Endothelial cell of umbilical vein (primary cell): Measurements from ENCODE around the gene IL31RA. TPM values are rescaled to one million over a fixed set of nuclear protein-coding genes. Genes with fewer than 3 reads are reported as not detected.

Experiments
- BruUV-seq: library from RNA; stranded (reverse); fragments of 400-500 nt; replicated peaks from 2 replicates; lab custom pipeline; 2021; lab: Mats Ljungman, UMichigan
- CTCF ChIA-PET: fragments of 300-600, 350-600 bp; sonication (Branson Sonifier 250); formaldehyde crosslinking; loops from one replicate; lab custom pipeline; 2021; ENCODE audit warnings: antibody characterized with exemption, inconsistent platforms; lab: Charles Lee
- POLR2A ChIA-PET: fragments of 300-600, 350-600 bp; sonication (Branson Sonifier 250); formaldehyde crosslinking; loops from one replicate; lab custom pipeline; 2021; ENCODE audit warnings: antibody characterized with exemption, inconsistent platforms; lab: Charles Lee
- DNase-seq: peaks from one replicate; pipeline ENCODE4 v3.0.0-alpha.2; 2011; ENCODE audit warnings: low read depth, low spot score
- FAIRE-seq: peaks from 2 replicates; lab custom pipeline; 2011; peaks lifted over from hg19 to GRCh38; lab: Jason Lieb, UNC
- H2AFZ ChIP-seq: 2 replicates; pipeline ENCODE4 v1.6.0; 2012; ENCODE audit warnings: low read depth, low read length, control low read depth, inconsistent platforms
- H3K27ac ChIP-seq: 2 replicates; pipeline ENCODE4 v1.5.1; 2011; ENCODE audit warnings: low read depth, mild to moderate bottlenecking, control low read depth, low read length, moderate library complexity; ENCODE audit not compliant: insufficient read depth
- H3K27me3 ChIP-seq, 2 experiments: 2 replicates each; pipeline versions ENCODE4 v1.6.0 to v1.6.1; 2011; ENCODE audit warnings: low read length in 2 of 2, mixed read lengths in 1 of 2; ENCODE audit not compliant: control insufficient read depth in 2 of 2, insufficient read depth in 2 of 2
- H3K36me3 ChIP-seq, 2 experiments: 2 replicates in 1 of 2; 3 replicates in 1 of 2; pipeline ENCODE4 v1.5.1; 2011; ENCODE audit warnings: low read length in 2 of 2, mild to moderate bottlenecking in 1 of 2, moderate library complexity in 1 of 2; ENCODE audit not compliant: control insufficient read depth in 2 of 2, insufficient read depth in 2 of 2; ENCODE audit errors: extremely low read depth in 1 of 2
- H3K4me1 ChIP-seq: 3 replicates; pipeline ENCODE4 v1.5.1; 2011; ENCODE audit warnings: mild to moderate bottlenecking, low read length; ENCODE audit not compliant: control insufficient read depth, insufficient read depth; ENCODE audit errors: extremely low read depth
- H3K4me2 ChIP-seq: 2 replicates; pipeline ENCODE4 v1.6.1; 2011; ENCODE audit warnings: low read length, control low read depth, mixed read lengths; ENCODE audit not compliant: insufficient read depth
- H3K4me3 ChIP-seq, 3 experiments: fragments of 200-600 bp in 1 of 3; sonication (generic), shearing (Covaris generic) in 1 of 3; replicated peaks in 1 of 3; 2 replicates each; pipeline ENCODE4 v1.5.1; 2011 to 2016; ENCODE audit warnings: control low read depth in 3 of 3, low read length in 3 of 3, mild to moderate bottlenecking in 2 of 3, inconsistent platforms in 1 of 3, low read depth in 1 of 3, moderate library complexity in 1 of 3; ENCODE audit not compliant: insufficient read depth in 1 of 3
- H3K79me2 ChIP-seq: 2 replicates; pipeline ENCODE4 v1.6.0; 2012; ENCODE audit warnings: low read length, inconsistent platforms; ENCODE audit not compliant: control insufficient read depth, insufficient read depth
- H3K9ac ChIP-seq: replicated peaks from 2 replicates; pipeline ENCODE3; 2011; ENCODE audit warnings: low read length, control low read depth; ENCODE audit not compliant: insufficient read depth; ENCODE audit errors: extremely low read depth
- H3K9me1 ChIP-seq: replicated peaks from 3 replicates; pipeline ENCODE4 v1.6.0; 2011; ENCODE audit warnings: mild to moderate bottlenecking, low read length; ENCODE audit not compliant: control insufficient read depth, insufficient read depth; ENCODE audit errors: extremely low read depth
- H3K9me3 ChIP-seq: replicated peaks from 2 replicates; pipeline ENCODE4 v1.5.1; 2012; ENCODE audit warnings: low read length, inconsistent platforms; ENCODE audit not compliant: control insufficient read depth, insufficient read depth
- H4K20me1 ChIP-seq: replicated peaks from 2 replicates; pipeline ENCODE3; 2011; ENCODE audit warnings: mild to moderate bottlenecking, low read length; ENCODE audit not compliant: control insufficient read depth, insufficient read depth; ENCODE audit errors: extremely low read depth
- CTCF ChIP-seq, 2 donors: IDR thresholded peaks; 1 replicate in 1 of 2; 2 replicates in 1 of 2; pipeline ENCODE4 v1.5.1; 2011; ENCODE audit warnings: low read length in 2 of 2, mild to moderate bottlenecking in 2 of 2, moderate library complexity in 2 of 2, control low read depth in 1 of 2, inconsistent platforms in 1 of 2, low read depth in 1 of 2; ENCODE audit not compliant: insufficient read depth in 1 of 2; ENCODE audit errors: extremely low read depth in 1 of 2
- EZH2 ChIP-seq: IDR thresholded peaks from 2 replicates; pipeline ENCODE4 v1.6.1; 2012; ENCODE audit warnings: borderline replicate concordance, low read depth, mild to moderate bottlenecking, moderate library complexity, low read length, inconsistent platforms; ENCODE audit not compliant: severe bottlenecking
- FOS ChIP-seq: IDR thresholded peaks from 2 replicates; pipeline ENCODE4 v1.6.1; 2011; ENCODE audit warnings: mild to moderate bottlenecking, low read length, moderate library complexity, borderline replicate concordance; ENCODE audit not compliant: insufficient read depth
- GATA2 ChIP-seq: IDR thresholded peaks from 2 replicates; pipeline ENCODE4 v1.7.0; 2011; ENCODE audit warnings: low read depth, mild to moderate bottlenecking, moderate library complexity, mixed read lengths, low read length; ENCODE audit not compliant: insufficient read length, insufficient read depth
- JUN ChIP-seq: IDR thresholded peaks from 2 replicates; pipeline ENCODE4 v1.6.1; 2011; ENCODE audit warnings: borderline replicate concordance, low read depth; ENCODE audit not compliant: insufficient read length, insufficient read depth
- MAX ChIP-seq: IDR thresholded peaks from 2 replicates; pipeline ENCODE4 v1.6.1; 2011; ENCODE audit not compliant: insufficient read depth, insufficient read length
- MYC ChIP-seq: IDR thresholded peaks from one replicate; pipeline ENCODE4 v1.6.1; 2011; ENCODE audit warnings: mild to moderate bottlenecking, low read depth, low read length
- POLR2A ChIP-seq: IDR thresholded peaks from 2 replicates; pipeline ENCODE4 v1.6.1; 2012; ENCODE audit warnings: low read depth, mild to moderate bottlenecking, control low read depth, low read length
- POLR2AphosphoS5 ChIP-seq: IDR thresholded peaks from 2 replicates; pipeline ENCODE4 v1.6.1; 2012; ENCODE audit warnings: low read depth, mild to moderate bottlenecking, control low read depth, low read length, moderate library complexity; ENCODE audit not compliant: insufficient read depth
- dilution Hi-C: fragments of 300-500 bp; cut with MboI; formaldehyde crosslinking; loops from one replicate; pipeline ENCODE4 v1.15.0; 2019; ENCODE audit warnings: low sequenced_read_pairs; ENCODE audit not compliant: extremely low pct_ligation_motif_present
- intact Hi-C: fragments of 100-400 bp; cut with micrococcal nuclease; formaldehyde crosslinking; loops from one replicate; pipeline ENCODE4 v1.10.0; 2022
- polyA plus RNA-seq, 4 experiments: library from polyadenylated mRNA; depleted of rRNA in 3 of 4; stranded (reverse) in 3 of 4; unstranded in 1 of 4; fragments of >200 nt; gene quantifications; 2 replicates each; pipeline versions ENCODE4 v1.2.1 to v1.2.3, GENCODE V29; 2011 to 2012; ENCODE audit warnings: missing spikeins in 1 of 4
- total RNA-seq: library from RNA; stranded (reverse); gene quantifications from 2 replicates; pipeline ENCODE4 v1.2.3, GENCODE V29; 2021

Gene IL31RA
- total and polyA plus RNA-seq, 2 donors (not counting 3 experiments of a cell fraction or from before 2014, with no cell fraction given) = 0.14 to 0.75 TPM

- dilution Hi-C loops = no loop called here
Measured at GRCh38 chr5:55900068-55900467, 48.9 kb downstream of the IL31RA start.

More at GRCh38 chr5:55900068-55900467, 48.9 kb downstream of the IL31RA start:
- BruUV-seq = no TSS peak
- H3K79me2 ChIP-seq = no peaks in the 10 kb centered on the region
- no peaks in the 10 kb centered on the region for H3K36me3 ChIP-seq
- H3K9me3 ChIP-seq = no peaks in the 10 kb centered on the region
- no peaks in the 10 kb centered on the region for H3K27me3 ChIP-seq
- H3K27ac ChIP-seq = no peak overlapping the region
- TF ChIP-seq MAX (no peak), FOS (no peak), POLR2A (no peak), CTCF (IDR thresholded peaks at IDR 0.05; ENCODE audit: extremely low read depth in 1 of 2, insufficient read depth in 1 of 2, low read depth in 1 of 2, low read length in 2 of 2) (no peak), JUN (no peak), GATA2 (no peak), POLR2AphosphoS5 (no peak), EZH2 (no peak), MYC (no peak)
- no peak overlapping the region for H2AFZ ChIP-seq
- H3K9ac ChIP-seq = no peak overlapping the region
- intact Hi-C loops = no loop called here
- DNase-seq = no peak
- H3K9me1 ChIP-seq = no peaks in the 10 kb centered on the region
- no peaks in the 10 kb centered on the region for H4K20me1 ChIP-seq
- H3K4me1 ChIP-seq = no peaks in the 10 kb centered on the region
- no peak overlapping the region for H3K4me3 ChIP-seq
- POLR2A ChIA-PET = no interaction called here
- FAIRE-seq = no peak
- no peak overlapping the region for H3K4me2 ChIP-seq
- CTCF ChIA-PET = interaction anchor here (1.5 to 1.6 kb wide), 2 partner anchors 11 to 36 kb away, joined by 3 to 5 read pairs; no protein-coding TSS in a partner anchor
